Mucosa of descending colon (tissue), 3 donors: ENCODE results near the gene LZTR1. TPM values are rescaled to one million over a fixed set of nuclear protein-coding genes. Genes with fewer than 3 reads are reported as not detected.
A peak's percentile ranks its signal among the peaks of the same experiment; 100 is the strongest.

Source experiments
- ATAC-seq: fragments of 200-7000 bp; cut with Tn5 transposase; one replicate; pipeline ENCODE4 v1.9.1; 2020; ENCODE audit warnings: mild to moderate bottlenecking, moderate library complexity
- DNase-seq, 3 donors: peaks; one replicate each; pipeline ENCODE4 v3.0.0-alpha.2; 2020
- H3K36me3 ChIP-seq: fragments of 200-600 bp; one replicate; pipeline ENCODE4 v1.8.0; 2021; ENCODE audit warnings: low read depth, mild to moderate bottlenecking
- H3K4me1 ChIP-seq: fragments of 200-600 bp; one replicate; pipeline ENCODE4 v1.8.0; 2021; ENCODE audit warnings: low read depth, mild to moderate bottlenecking
- H3K4me3 ChIP-seq: fragments of 200-600 bp; one replicate; pipeline ENCODE4 v1.8.0; 2021; ENCODE audit warnings: mild to moderate bottlenecking
- H3K9me3 ChIP-seq: fragments of 200-600 bp; one replicate; pipeline ENCODE4 v1.8.0; 2021; ENCODE audit warnings: mild to moderate bottlenecking
- CTCF ChIP-seq: fragments of 200-600 bp; IDR thresholded peaks from one replicate; pipeline ENCODE4 v1.8.0; 2022; ENCODE audit warnings: antibody characterized with exemption, mild to moderate bottlenecking
- intact Hi-C, 2 donors: fragments of 100-400 bp; cut with DNase I in 1 of 2; cut with micrococcal nuclease in 1 of 2; formaldehyde crosslinking; loops; one replicate each; pipeline versions ENCODE4 v1.11.0 to v1.11.1; 2022; cut with DNase I, micrococcal nuclease
- total RNA-seq, 3 donors: library from RNA; stranded (reverse); fragmentation: NEBNext Ultra II Directional in 2 of 3; extraction: Animal tissue kit (Norgen Biotek cat#: 25700) in 2 of 3; gene quantifications; one replicate each; pipeline versions ENCODE4 v1.2.1 to v1.2.4, GENCODE V29; 2021 to 2023
- donor health status: DM: no; HTN: no; CAD: no; lungs with moderate emphysema.
- donor health status: DM: no; HTN: no; CAD: no.
- donor health status: DM: no; HTN: yes; CAD: no.

The LZTR1 gene
- total RNA-seq, 3 donors from 2014 or later: 42.9 to 71.3 (median 43.6) TPM

DNA sequence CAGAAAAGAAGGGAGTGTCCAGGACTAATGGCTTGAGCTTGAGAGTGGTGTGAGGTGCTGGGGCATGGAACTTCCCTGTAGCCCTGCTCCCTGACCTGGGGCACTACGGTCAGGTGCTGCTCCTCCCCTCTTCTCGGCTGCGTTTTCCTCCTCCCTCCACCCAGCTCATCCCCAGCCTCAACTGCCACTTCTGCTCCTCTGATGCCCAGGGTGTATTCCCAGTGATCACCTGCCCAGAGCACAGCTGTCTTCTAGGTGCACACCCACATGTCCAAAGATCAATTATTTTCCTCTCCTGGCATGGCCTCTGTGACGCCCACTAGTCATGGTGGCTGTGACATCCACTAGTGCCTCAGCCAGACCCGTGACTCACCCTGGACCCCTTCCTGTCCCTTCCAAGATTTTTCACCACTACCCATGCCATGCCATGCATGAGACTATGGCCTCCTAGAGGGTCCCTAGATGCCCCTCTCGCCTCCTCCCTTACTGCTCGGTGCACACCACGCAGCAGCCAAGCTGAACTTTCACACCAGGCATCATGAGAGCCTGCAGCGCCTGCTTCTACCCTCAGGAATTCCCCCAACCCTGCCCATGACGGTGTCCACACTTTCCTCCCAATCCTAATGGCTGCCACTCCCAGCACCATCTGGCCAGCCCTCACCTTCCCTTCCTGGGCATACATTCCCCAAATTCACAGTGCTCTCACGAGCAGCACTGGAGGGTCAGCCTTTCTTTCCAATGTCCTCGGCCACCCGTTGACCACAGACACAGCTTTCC is 34.7 kb downstream of the LZTR1 start:
- H3K36me3 ChIP-seq: no peaks in the 10 kb centered on the region
- intact Hi-C loops: no loop called here
- H3K4me3 ChIP-seq: no peak overlapping the region
- DNase-seq: no peak
- H3K4me1 ChIP-seq: peaks cover 21% of the 10 kb centered on the region
- no peaks in the 10 kb centered on the region for H3K9me3 ChIP-seq
- no peak for TF ChIP-seq CTCF
- peak; percentile 9 for ATAC-seq

GRCh38 chr22:21018314-21018713 is 36.2 kb downstream of the LZTR1 start:
- H3K4me1 ChIP-seq: peaks cover 21% of the 10 kb centered on the region
- intact Hi-C loops: no loop called here
- no peak for ATAC-seq

GRCh38 chr22:21020802-21021429 is 38.8 kb downstream of the LZTR1 start:
- intact Hi-C loops: no loop called here

More at GRCh38 chr22:21018314-21018713, 36.2 kb downstream of the LZTR1 start:
- no peak for TF ChIP-seq CTCF
- Histone ChIP-seq H3K36me3 (no peaks in the 10 kb centered on the region), H3K9me3 (no peaks in the 10 kb centered on the region), H3K4me3 (no peak overlapping the region)
- DNase-seq: no peak

GRCh38 chr22:21022507-21022906 is 40.4 kb downstream of the LZTR1 start:
- H3K9me3 ChIP-seq: no peaks in the 10 kb centered on the region
- no peak overlapping the region for H3K4me3 ChIP-seq
- no peak for ATAC-seq
- intact Hi-C loops: no loop called here
- no peaks in the 10 kb centered on the region for H3K4me1 ChIP-seq
- DNase-seq: no peak
- H3K36me3 ChIP-seq: no peaks in the 10 kb centered on the region
- no peak for TF ChIP-seq CTCF

More at GRCh38 chr22:21020802-21021429, 38.8 kb downstream of the LZTR1 start:
- no peak for ATAC-seq
- DNase-seq: no peak
- Histone ChIP-seq H3K9me3 (no peaks in the 10 kb centered on the region), H3K4me1 (no peaks in the 10 kb centered on the region), H3K4me3 (no peak overlapping the region), H3K36me3 (no peaks in the 10 kb centered on the region)
- no peak for TF ChIP-seq CTCF

DNA sequence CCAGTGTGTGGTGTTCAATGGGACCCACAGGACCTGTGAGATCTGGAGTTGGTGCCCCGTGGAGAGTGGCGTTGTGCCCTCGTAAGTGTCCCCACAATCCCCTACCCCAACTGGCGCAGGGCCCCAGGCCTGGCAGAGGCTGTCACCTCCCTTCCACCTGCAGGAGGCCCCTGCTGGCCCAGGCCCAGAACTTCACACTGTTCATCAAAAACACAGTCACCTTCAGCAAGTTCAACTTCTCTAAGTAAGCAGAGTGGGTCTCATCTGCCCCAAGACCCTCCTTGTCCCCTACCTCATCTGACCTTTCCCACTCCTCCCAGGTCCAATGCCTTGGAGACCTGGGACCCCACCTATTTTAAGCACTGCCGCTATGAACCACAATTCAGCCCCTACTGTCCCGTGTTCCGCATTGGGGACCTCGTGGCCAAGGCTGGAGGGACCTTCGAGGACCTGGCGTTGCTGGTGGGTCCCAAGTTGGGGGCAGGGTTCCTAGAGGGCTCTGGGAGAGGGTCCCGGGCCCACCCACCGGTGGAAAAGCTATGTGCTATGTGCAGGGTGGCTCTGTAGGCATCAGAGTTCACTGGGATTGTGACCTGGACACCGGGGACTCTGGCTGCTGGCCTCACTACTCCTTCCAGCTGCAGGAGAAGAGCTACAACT is 41.0 kb downstream of the LZTR1 start:
- TF ChIP-seq CTCF: no peak
- H3K4me3 ChIP-seq: no peak overlapping the region
- intact Hi-C loops: no loop called here
- ATAC-seq: no peak
- no peaks in the 10 kb centered on the region for H3K9me3 ChIP-seq
- H3K36me3 ChIP-seq: no peaks in the 10 kb centered on the region
- no peaks in the 10 kb centered on the region for H3K4me1 ChIP-seq
- DNase-seq: no peak
